NCI-H82 (cell line): ENCODE data around the gene ADD3.

Experiments
- DNase-seq: peaks from one replicate; lab custom pipeline; 2025; lab: John Stamatoyannopoulos, UW

The ADD3 gene

GRCh38 chr10:110006358-110007160 lies 1.2 kb upstream of the ADD3 start:
- DNase-seq = peak; percentile 49

GRCh38 chr10:110007161-110007700 lies 553 bp upstream of the ADD3 start:
- DNase-seq = no peak

- peak; percentile 69 for DNase-seq
Measured at GRCh38 chr10:110008518-110009339, 945 bp downstream of the ADD3 start.

GRCh38 chr10:110009736-110010475 lies 2.1 kb downstream of the ADD3 start:
- peak; percentile 29 for DNase-seq

GRCh38 chr10:110010486-110011378 lies 2.9 kb downstream of the ADD3 start:
- DNase-seq = peak; percentile 51

- DNase-seq = no peak
Measured at GRCh38 chr10:110011681-110012080, 3.9 kb downstream of the ADD3 start.

- no peak for DNase-seq
Measured at GRCh38 chr10:110013630-110014293, 6.0 kb downstream of the ADD3 start.

- DNase-seq = peak; percentile 28
Measured at GRCh38 chr10:110016039-110016438, 8.3 kb downstream of the ADD3 start.

- no peak for DNase-seq
Measured at GRCh38 chr10:110017052-110017451, 9.3 kb downstream of the ADD3 start.

- DNase-seq = no peak
Measured at GRCh38 chr10:110017907-110018306, 10.1 kb downstream of the ADD3 start.

- DNase-seq = no peak
Measured at GRCh38 chr10:110020265-110020664, 12.5 kb downstream of the ADD3 start.

- DNase-seq = no peak
Measured at GRCh38 chr10:110022716-110023504, 15.1 kb downstream of the ADD3 start.

GRCh38 chr10:110023785-110024465 lies 16.1 kb downstream of the ADD3 start:
- no peak for DNase-seq

- DNase-seq = no peak
Measured at GRCh38 chr10:110029450-110029849, 21.7 kb downstream of the ADD3 start.

- peak; percentile 41 for DNase-seq
Measured at GRCh38 chr10:110032801-110033700, 25.3 kb downstream of the ADD3 start.

GRCh38 chr10:110033701-110034235 lies 26.0 kb downstream of the ADD3 start:
- no peak for DNase-seq

- no peak for DNase-seq
Measured at GRCh38 chr10:110034596-110034995, 26.8 kb downstream of the ADD3 start.
